Measurements from ENCODE around the gene MEIS2. TPM values are rescaled to one million over a fixed set of nuclear protein-coding genes. Genes with fewer than 3 reads are reported as not detected.

The MEIS2 gene
- polyA plus RNA-seq, 1 donor from 2014 or later = 825 TPM

GRCh38 chr15:36940636-36941260, 159.6 kb downstream of the MEIS2 start:
- Histone ChIP-seq H3K27ac (ENCODE audit: low read length) (no peak overlapping the region), H3K9ac (ENCODE audit: low read length) (no peak overlapping the region), H2AFZ (ENCODE audit: low read depth, low read length) (no peak overlapping the region), H3K27me3 (ENCODE audit: insufficient read depth, low read depth, low read length) (no peaks in the 10 kb centered on the region), H3K4me2 (ENCODE audit: low read length) (no peak overlapping the region), H3K4me3 (ENCODE audit: low read length) (no peak overlapping the region), H3K79me2 (replicated peaks; ENCODE audit: insufficient read depth, low read length) (peaks cover 73% of the 10 kb centered on the region), H3K9me3 (ENCODE audit: low read length) (no peaks in the 10 kb centered on the region), H3F3A (ENCODE audit: insufficient read depth, low read length, poor library complexity, severe bottlenecking) (no peaks in the 10 kb centered on the region), H3K9me2 (ENCODE audit: insufficient read depth, low read length) (no peaks in the 10 kb centered on the region), H4K20me1 (ENCODE audit: insufficient read depth) (peaks cover 65% of the 10 kb centered on the region), H3K36me3 (ENCODE audit: insufficient read depth, low read length) (peaks cover 24% of the 10 kb centered on the region)
- TF ChIP-seq POLR2AphosphoS5 (IDR thresholded peaks at IDR 0.05) = no peak
- no peak for TF ChIP-seq REST (IDR thresholded peaks at IDR 0.05; ENCODE audit: borderline replicate concordance)
- TF ChIP-seq TAF1 (IDR thresholded peaks at IDR 0.05; ENCODE audit: low read depth) = no peak
- TF ChIP-seq CTCF (IDR thresholded peaks at IDR 0.05; ENCODE audit: poor library complexity, severe bottlenecking) = no peak
- no peak for TF ChIP-seq RAD21 (conservative IDR thresholded peaks at IDR 0.05)
- TF ChIP-seq EZH2 (IDR thresholded peaks at IDR 0.05; ENCODE audit: borderline replicate concordance, insufficient read depth, low read length, poor library complexity, severe bottlenecking) = no peak
- no peak for TF ChIP-seq EP300 (conservative IDR thresholded peaks at IDR 0.05; ENCODE audit: poor library complexity, severe bottlenecking)
- no peak for TF ChIP-seq MXI1 (conservative IDR thresholded peaks at IDR 0.05; ENCODE audit: poor library complexity, severe bottlenecking)
- TF ChIP-seq SMC3 (conservative IDR thresholded peaks at IDR 0.05; ENCODE audit: poor library complexity) = no peak

- TF ChIP-seq SMC3 (conservative IDR thresholded peaks at IDR 0.05; ENCODE audit: poor library complexity) = no peak
- Histone ChIP-seq H3K4me2 (ENCODE audit: low read length) (no peak overlapping the region), H3K9me3 (ENCODE audit: low read length) (no peaks in the 10 kb centered on the region), H3K79me2 (replicated peaks; ENCODE audit: insufficient read depth, low read length) (peaks cover 78% of the 10 kb centered on the region), H3F3A (ENCODE audit: insufficient read depth, low read length, poor library complexity, severe bottlenecking) (peaks cover 2% of the 10 kb centered on the region), H4K20me1 (ENCODE audit: insufficient read depth) (peaks cover 61% of the 10 kb centered on the region), H3K27ac (ENCODE audit: low read length) (no peak overlapping the region), H3K36me3 (ENCODE audit: insufficient read depth, low read length) (peaks cover 19% of the 10 kb centered on the region), H2AFZ (ENCODE audit: low read depth, low read length) (no peak overlapping the region), H3K9me2 (ENCODE audit: insufficient read depth, low read length) (no peaks in the 10 kb centered on the region), H3K9ac (ENCODE audit: low read length) (no peak overlapping the region), H3K27me3 (ENCODE audit: insufficient read depth, low read depth, low read length) (no peaks in the 10 kb centered on the region), H3K4me3 (ENCODE audit: low read length) (no peak overlapping the region)
Observed at GRCh38 chr15:36940219-36940618, 160.1 kb downstream of the MEIS2 start.
